HEK293T (cell line): ENCODE results near the gene ARID4A.

ENCODE experiments used
- ARNT ChIP-seq: fragments of 450-650 bp; IDR thresholded peaks from 2 replicates; pipeline ENCODE4 v1.6.1; 2017; ENCODE audit warnings: mild to moderate bottlenecking
- BHLHE40 ChIP-seq: fragments of 450-650 bp; IDR thresholded peaks from 2 replicates; pipeline ENCODE4 v1.6.1; 2016; ENCODE audit warnings: mild to moderate bottlenecking, moderate library complexity, borderline replicate concordance
- CTBP1 ChIP-seq: fragments of 450-650 bp; IDR thresholded peaks from 2 replicates; pipeline ENCODE4 v1.6.1; 2016; ENCODE audit warnings: borderline replicate concordance
- FOXA1 ChIP-seq: fragments of 450-650 bp; IDR thresholded peaks from 2 replicates; pipeline ENCODE4 v1.6.1; 2016; ENCODE audit warnings: mild to moderate bottlenecking
- FOXK2 ChIP-seq: fragments of 450-650 bp; IDR thresholded peaks from 2 replicates; pipeline ENCODE4 v1.6.1; 2016; ENCODE audit warnings: mild to moderate bottlenecking
- FOXM1 ChIP-seq: fragments of 450-650 bp; IDR thresholded peaks from 2 replicates; pipeline ENCODE4 v1.6.1; 2017; ENCODE audit warnings: mild to moderate bottlenecking, borderline replicate concordance
- L3MBTL2 ChIP-seq: fragments of 450-650 bp; conservative IDR thresholded peaks from 2 replicates; pipeline ENCODE4 v1.6.1; 2016; ENCODE audit warnings: mild to moderate bottlenecking
- LEF1 ChIP-seq: fragments of 450-650 bp; IDR thresholded peaks from 2 replicates; pipeline ENCODE4 v1.6.1; 2017; ENCODE audit warnings: mild to moderate bottlenecking, borderline replicate concordance
- NFRKB ChIP-seq: fragments of 450-650 bp; IDR thresholded peaks from 2 replicates; pipeline ENCODE4 v1.6.1; 2016; ENCODE audit warnings: mild to moderate bottlenecking, moderate library complexity
- SP1 ChIP-seq: fragments of 450-650 bp; IDR thresholded peaks from 2 replicates; pipeline ENCODE4 v1.6.1; 2017
- SUZ12 ChIP-seq: fragments of 450-650 bp; IDR thresholded peaks from 2 replicates; pipeline ENCODE4 v1.6.1; 2016; ENCODE audit warnings: mild to moderate bottlenecking
- TARDBP ChIP-seq: fragments of 450-650 bp; IDR thresholded peaks from 2 replicates; pipeline ENCODE4 v1.6.1; 2016
- ZNF384 ChIP-seq: fragments of 450-650 bp; IDR thresholded peaks from 2 replicates; pipeline ENCODE4 v1.6.1; 2016
- TF ChIP-seq, protein P1 (sequence below): fragments of 450-650 bp; IDR thresholded peaks from 2 replicates; pipeline ENCODE4 v1.6.1; 2016

DNA sequence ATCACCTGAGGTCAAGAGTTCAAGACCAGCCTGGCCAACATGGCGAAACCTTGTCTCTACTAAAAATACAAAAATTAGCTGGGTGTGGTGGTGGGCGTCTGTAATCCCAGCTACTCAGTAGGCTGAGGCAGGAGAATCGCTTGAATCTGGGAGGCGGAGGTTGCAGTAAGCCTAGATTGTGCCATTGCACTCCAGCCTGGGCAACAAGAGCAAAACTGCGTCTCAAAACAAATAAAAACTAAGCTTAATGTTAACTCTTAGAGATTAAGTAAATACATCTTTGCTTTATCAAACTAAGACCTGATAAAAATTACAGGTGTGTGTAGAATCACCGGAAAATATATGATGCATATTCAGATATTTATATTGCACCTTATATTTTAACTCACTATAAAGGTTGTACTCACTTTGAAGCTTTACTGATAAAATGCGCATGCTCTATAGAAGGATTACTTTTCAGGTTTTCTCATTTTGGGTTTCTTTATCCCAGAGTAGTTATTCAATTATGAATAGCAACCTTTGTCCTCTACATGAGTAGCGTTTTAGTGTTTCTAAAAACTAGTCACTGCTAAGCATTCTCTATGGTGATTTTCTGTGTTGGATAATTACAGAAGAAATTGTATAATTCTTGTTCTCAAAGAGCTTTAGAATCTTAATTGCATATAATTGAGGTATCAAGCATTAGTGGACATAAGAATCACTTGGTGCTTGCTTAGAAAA is 9.4 kb downstream of the ARID4A start:
- no peak for TF ChIP-seq FOXM1
- TF ChIP-seq NFRKB: no peak
- TF ChIP-seq, protein P1, sequence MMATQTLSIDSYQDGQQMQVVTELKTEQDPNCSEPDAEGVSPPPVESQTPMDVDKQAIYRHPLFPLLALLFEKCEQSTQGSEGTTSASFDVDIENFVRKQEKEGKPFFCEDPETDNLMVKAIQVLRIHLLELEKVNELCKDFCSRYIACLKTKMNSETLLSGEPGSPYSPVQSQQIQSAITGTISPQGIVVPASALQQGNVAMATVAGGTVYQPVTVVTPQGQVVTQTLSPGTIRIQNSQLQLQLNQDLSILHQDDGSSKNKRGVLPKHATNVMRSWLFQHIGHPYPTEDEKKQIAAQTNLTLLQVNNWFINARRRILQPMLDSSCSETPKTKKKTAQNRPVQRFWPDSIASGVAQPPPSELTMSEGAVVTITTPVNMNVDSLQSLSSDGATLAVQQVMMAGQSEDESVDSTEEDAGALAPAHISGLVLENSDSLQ: no peak
- TF ChIP-seq BHLHE40: no peak
- TF ChIP-seq TARDBP: no peak
- no peak for TF ChIP-seq SP1
- TF ChIP-seq LEF1: no peak
- TF ChIP-seq CTBP1: no peak
- no peak for TF ChIP-seq FOXA1
- no peak for TF ChIP-seq FOXK2
- no peak for TF ChIP-seq SUZ12
- no peak for TF ChIP-seq ARNT
- no peak for TF ChIP-seq L3MBTL2
- no peak for TF ChIP-seq ZNF384
